NCI-H146 treated with DMSO at 0.1 percent for 48 hours (cell line): ENCODE measurements around the gene LMBR1.
"Not testable (repeated sequence)": the region's sequence is repeated elsewhere in the genome, so short reads cannot be mapped to it uniquely, and the experiment has no call there.

Experiments used
- DNase-seq: peaks from one replicate; lab custom pipeline; 2025; ENCODE audit not compliant: unreplicated experiment; lab: John Stamatoyannopoulos, UW

Gene LMBR1

DNA sequence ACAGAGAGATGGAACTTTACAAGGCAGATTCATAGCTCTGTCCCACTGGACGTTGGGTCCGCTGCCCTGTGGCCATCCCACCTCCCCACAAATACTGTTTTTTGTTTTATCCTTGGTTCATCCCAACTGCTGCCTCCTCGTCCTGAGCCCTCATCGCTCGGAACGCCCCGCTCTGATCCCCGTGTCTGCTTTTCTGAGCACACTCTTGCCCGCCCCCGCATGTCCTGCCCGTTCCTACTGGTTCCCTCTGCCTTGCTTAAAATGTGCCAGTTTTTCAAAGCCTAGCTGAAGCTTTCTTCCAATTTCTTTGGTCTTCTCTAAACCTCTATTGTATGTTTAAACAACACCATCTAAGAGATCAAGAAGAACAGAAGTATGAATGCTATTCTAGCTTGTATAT, 233.0 kb downstream of the LMBR1 start:
- DNase-seq: no peak

DNA sequence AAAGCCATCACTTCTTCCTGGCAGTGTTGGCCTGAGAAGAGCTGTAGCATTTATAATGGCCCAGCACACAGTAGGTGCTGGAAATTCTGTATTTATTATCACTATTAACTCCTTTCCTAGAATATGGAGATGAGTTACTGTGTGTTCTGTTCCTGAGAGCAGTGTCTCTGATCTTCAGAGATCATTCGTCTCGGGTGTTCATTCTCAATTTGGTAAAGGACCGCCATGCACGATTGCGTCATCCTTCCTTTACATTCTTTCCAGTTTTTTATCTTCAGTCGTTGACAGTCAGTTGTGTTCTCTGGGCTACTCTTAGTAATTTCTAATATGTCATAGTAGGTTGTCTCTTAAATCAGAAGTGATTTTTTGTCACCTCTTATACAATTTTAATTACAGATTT, 233.8 kb downstream of the LMBR1 start:
- no peak for DNase-seq

DNA sequence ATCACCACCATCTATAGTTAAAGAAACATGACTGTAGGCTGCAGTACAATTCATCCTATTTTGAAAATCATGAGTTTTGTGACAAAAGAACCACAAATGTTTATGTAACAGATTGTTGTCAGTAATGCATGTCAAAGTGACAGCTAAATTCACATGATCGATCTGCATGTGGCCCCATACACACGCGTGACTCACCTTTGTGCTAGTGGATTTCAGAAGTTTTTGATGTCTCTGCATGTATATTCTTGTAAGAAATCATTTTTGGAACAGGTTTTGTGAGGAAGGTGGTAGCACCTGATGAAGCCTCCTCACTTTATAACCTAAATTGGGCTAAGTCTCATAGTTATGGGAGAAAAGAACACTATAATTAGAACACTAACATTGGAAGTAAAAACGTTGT, 235.3 kb downstream of the LMBR1 start:
- DNase-seq: no peak

DNA sequence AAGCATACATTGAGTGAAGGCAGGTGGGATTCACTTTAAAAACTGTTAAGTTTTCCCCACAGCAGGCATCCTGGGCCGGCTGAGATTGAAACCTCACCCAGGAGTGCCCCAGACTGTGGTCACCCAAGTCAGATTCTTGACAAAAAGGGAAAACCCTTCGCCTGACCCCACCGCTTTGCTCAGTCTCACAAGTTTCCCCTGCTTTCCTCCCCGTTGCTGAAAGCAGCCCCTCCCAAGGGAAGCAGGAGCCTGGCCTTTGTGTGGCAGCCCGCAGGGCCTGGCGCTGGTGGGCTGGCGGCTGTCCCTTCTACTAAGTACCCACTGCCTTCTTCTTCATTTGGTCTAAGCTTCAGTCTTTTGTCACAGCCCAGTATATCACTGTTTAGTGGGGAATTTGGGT, 236.4 kb downstream of the LMBR1 start:
- DNase-seq: no peak

DNA sequence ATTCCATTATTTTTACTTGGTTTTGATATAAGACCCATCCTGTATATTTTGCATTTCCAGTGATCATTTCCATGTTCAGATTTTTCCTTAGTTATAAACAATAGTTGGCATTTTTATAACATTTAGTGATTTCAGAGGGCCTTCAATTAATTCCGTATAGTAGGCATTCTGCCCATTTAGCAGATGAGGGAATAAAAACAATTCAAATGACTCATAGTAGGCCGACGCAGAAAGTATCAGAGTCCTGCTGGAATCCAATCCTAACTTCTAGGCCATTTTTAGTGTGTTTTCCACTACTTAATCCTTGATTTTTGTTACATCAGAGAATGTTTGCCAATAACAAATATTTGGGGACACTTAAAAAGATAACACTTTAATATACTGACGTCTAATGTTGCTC, 237.0 kb downstream of the LMBR1 start:
- DNase-seq: no peak

DNA sequence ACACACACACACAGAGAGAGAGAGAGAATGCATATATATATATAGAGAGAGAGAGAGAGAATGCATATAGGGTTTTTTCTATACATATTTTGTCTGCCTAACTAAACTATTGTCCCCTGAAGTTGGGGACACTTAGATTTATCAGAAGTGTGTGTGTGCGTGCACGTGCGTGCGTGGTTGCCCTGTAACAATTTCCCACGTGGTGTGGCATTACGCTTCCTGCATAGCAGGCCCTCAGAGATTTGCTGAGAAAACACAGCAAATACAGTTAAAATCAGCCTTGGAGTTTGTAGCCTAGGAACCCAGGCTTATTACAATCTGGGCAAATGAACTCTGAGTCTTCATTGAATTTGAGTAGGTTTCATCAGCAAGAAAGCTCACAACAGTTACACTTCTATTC, 237.7 kb downstream of the LMBR1 start:
- DNase-seq: no peak

DNA sequence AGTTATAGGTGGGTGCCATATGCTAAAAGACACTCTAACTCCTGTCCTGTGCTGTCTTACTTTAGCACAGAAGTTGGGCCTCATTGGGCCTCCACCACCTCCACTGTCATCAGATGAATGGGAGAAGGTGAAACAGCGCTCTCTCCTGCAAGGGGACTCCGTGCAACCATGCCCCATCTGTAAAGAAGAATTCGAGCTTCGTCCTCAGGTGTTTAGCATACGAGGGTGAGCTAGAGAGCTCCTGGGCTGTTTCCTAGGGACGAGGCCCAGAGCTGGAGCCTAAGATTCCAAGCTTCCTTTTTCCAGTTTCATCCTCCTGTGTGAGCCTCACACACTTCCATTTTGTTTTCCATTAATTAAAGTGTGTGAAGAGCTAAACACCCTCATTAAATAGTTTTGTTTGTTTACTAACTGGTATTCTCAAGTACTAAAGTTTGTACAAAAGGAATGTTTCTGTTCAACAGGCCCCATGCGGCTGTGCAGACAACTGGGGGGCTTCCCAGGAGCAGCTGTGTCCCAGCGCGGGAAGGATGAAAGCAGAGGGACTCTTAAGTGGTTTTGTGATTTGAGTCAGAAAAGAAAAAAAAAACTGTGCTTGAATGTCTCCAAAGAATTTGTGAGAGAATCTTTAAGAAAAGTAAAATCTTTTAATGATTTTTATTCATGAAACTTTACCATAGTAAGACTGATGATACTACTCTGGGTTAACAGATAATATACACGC, 238.3 kb downstream of the LMBR1 start:
- DNase-seq: no peak

DNA sequence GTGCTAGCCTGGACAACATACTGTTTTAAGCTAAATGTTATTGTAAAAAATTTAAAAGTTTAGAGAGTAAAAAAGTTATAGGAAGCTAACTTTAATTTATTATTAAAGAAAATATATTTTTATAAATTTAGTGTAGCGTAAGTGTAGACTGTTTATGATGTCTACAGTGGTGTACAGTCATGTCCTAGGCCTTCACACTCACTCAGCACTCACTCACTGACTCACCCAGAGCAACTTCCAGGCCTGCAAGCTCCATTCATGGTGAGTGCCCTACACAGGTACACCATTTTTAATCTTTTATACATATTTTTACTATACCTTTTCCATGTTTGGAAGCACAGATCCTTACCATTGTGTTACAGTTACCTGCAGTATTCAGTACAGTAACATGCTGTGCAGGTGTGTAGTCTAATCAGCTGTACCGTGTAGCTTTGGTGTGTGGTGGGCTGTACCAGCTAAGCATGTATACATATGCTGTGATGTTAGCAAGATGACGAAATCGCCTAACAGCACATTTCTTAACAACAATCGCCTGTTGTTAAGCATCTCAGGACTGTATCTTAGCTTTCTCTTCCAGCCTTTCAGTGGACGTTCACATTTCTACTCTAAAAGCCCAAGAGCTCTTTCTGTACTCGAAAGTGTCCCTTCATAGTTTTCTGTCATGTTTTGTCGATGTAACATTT, 240.0 kb downstream of the LMBR1 start:
- DNase-seq: no peak

DNA sequence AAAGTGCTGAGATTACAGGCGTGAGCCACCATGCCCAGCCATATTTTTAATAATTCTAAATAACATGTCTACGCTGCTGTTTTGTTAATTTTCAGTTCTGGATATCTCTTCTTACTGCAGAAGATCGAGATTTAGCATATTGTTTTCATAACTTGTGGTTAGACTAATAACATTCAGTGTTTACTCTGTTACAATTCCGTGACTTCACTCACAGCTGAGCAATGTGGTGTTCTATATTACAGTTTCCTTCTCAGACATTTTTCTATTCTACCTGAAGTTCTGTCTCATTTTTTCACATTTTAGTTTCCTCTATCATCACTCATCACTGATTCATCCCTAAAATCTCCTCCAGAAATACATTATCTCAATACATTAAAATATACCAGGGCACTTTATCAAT, 241.5 kb downstream of the LMBR1 start:
- DNase-seq: no peak

DNA sequence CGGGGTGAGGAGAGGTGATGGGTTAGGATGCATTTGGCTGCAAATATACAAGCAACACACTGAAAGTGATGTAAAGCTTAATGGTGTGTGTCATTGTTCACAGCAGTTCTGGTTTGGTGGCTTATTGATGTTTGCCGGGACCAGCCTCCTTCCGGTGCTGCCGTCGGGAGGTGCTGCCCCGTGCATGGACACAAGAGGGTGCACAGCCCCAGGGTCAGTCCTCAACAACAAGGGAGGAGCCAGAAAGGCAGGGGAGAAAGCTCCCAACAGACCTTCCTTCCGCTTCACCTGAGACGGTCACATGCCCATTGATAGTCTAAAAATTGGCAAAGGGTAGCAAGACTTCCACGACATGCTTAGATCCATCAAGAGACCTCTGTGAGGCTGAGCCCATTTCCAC, 242.9 kb downstream of the LMBR1 start:
- no peak for DNase-seq

DNA sequence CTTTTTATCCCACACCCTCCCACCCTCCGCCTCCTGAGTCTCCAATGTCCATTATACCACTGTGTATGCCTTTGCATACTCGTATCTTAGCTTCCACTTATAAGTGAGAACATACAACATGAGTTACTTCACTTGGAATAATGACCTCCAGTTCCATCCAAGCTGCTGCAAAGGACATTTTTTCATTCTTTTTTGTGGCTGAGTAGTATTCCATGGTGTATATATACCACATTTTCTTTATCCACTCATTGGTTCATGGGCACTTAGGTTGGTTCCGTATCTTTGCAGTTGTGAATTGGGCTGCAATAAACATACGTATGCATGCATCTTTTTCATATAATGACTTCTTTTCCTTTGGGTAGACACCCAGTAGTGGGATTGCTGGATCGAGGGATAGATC, 245.7 kb downstream of the LMBR1 start:
- DNase-seq: not testable (repeated sequence)

DNA sequence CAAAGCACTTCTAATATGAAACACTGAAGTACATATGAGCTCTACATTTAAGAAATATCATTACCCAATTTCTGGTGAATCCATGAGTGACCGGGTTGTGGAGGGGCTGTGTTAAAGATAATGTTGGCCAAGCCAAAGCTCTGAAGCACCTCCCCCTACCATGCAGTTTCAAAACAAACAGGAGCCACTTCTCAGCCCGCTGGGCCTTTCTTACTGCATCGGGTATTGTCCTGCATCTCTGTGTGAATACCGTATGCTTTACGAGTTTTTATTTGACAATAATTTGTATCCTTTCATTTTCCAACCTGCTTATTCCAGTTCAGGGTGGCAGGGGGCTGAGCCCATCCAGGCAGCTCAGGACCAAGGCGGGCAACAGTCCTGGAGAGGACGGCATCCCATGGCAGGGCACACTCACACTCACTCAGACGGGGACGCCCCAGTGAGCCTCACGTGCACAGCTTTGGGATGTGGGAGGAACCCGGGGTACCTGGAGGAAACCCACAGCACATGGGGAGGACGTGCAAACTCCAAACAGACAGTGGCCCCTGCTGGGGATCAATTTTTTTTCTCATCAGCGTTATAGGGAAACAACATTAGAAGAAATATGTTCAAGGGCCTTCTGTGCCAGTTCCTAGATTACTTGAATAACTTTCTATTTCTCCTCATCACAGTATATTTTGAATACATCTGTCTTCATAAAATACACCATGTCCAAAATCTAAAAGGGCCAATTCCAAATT, 250.5 kb downstream of the LMBR1 start:
- DNase-seq: no peak

DNA sequence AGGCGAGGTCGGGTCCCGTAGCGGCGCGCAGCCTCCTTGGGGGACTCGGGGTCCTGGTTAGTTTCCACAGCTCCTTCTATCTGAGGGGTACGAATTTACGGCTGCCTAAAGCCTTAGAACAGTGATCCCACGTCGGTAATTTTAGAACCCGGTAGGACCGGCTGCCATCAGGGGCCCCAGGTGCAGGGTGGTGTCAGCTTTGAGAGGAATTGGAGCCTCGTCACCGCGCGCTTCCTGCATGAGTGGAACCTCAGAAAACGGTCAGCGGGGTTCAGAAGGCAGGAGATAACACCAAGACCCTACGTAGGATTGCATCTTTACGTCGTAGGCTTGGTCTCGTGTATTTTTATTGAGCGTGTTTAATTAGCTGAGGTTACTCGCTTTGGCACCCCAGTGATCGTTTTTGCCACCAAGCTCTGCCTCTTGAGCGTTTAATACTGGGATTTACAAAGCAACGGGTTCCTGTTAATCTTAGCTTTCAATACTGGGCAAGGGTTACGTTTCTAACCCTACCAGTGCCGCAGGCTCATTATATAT, 252.0 kb downstream of the LMBR1 start:
- DNase-seq: peak; percentile 46

DNA sequence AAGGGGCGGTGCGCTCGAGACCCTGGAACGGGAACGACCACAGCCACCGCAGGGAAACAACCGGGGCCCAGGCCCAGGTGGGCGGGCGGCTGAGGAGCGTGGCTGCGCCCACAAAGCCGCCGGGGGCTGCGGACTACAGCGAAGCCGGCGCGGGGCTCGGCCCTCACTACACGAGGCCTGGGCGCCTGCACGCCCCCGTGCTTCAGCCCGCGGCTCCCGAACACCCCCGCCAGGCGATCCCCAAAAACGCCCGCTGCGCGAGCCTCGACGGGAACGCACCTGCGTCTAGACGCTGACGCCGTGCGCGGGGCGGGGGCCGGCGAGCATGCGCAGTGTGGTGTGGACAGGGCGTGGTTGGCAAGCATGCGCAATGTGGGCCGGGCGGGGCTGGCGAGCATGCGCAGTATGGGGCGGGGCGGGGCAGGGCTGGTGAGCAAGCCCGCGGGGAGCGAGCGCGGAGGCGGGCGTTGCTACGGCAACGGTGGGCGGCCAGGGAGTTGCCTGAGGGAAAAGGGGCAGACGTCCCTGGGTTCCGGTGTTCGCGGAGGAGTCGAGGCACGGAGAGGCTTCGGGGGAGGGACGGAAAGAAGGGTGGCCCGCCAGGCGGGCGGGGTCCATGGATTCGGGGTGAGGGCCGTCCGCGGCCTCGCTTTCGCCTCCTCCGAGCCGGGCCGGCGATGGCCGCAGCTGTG, 252.6 kb downstream of the LMBR1 start, which contains the start of gene RNF32:
Gene RNF32 (plus strand): TSS at position 518 of the 692 bp plus-strand sequence. CDS start 3,104 bp downstream, outside the sequence.
- DNase-seq: peak; percentile 69

DNA sequence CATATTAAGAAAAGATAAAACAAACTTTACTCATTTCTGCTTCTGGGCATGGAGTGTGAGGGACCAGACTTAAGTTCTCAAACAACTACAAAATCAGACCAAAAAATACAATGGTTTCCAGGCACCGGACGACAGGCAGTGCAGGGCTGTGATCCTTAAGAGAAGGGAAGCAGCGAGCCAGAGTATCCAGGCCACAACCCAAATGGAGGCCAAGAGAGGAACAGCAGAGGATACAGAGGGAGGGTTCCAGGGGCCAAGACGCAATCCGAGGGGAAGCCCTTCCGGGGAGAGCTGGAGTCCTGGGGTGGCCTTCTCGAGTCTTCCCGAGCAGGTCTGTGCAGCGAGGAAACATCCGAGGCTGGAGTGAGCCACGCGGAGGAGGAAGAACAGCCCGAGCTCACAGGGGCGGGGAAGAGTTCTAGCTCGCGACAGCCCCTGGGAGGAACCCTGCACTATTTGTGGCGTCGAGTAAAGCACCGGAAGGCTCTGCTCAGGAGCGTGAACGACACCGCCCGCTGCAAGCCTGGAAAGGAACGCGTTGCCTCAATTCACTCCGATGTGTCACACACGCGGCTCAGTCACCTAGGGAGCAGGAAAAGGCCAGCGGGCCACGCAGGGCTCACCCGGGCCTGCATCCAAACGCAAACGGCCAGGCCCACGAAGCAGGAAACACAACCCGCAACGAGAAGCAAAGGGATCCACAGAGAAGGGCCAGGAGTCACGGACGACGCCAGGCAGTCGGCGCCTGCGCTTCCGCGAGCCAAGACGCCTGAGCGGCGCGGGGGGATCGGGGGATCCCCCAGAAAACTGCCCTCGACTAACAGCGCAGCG, 253.3 kb downstream of the LMBR1 start:
- DNase-seq: no peak

DNA sequence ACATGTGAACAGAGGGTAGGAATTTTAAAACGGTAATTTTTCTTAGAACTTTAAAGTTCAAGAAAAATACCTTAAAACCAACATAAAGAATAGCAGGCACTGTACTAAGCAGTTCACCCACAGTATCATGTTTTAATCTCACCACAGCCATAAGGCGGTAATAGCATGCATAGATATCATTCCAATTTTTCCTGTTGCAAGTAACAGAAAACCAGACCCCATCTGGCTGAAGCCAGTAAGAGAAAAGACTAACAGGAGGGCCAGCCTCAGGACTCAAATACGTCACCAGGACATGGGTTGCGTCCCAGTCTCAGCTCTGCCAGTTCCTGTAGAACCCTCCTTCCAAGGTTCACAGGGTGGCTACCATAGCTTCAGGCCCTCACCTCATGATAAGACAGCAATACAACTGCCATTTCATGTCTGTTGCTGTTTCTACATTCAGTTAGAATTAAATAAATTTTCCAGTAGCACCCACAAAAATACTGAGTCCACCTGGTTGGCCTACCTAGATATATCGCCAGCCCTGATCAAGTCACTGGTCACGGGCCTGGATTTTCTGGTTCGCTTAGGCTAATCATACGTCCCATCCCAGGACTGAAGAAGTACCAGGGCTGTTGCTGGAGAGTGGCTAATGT, 254.4 kb downstream of the LMBR1 start:
- no peak for DNase-seq

DNA sequence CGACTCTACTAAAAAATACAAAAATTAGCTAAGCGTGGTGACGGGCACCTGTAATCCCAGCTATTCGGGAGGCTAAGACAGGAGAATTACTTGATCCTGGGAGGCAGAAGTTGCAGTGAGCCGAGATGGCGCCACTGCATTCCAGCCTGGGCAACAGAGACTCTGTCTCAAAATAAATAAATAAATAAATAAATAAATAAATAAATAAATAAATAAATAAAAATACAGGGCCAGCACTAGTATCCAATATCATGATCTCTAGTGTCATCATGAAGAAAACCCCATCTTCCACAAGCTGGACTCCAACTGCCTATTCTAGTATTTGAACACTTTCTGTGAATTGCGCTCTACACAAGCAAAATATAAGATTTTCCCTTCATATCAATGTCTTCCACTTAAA, 255.9 kb downstream of the LMBR1 start:
- DNase-seq: not testable (repeated sequence)

DNA sequence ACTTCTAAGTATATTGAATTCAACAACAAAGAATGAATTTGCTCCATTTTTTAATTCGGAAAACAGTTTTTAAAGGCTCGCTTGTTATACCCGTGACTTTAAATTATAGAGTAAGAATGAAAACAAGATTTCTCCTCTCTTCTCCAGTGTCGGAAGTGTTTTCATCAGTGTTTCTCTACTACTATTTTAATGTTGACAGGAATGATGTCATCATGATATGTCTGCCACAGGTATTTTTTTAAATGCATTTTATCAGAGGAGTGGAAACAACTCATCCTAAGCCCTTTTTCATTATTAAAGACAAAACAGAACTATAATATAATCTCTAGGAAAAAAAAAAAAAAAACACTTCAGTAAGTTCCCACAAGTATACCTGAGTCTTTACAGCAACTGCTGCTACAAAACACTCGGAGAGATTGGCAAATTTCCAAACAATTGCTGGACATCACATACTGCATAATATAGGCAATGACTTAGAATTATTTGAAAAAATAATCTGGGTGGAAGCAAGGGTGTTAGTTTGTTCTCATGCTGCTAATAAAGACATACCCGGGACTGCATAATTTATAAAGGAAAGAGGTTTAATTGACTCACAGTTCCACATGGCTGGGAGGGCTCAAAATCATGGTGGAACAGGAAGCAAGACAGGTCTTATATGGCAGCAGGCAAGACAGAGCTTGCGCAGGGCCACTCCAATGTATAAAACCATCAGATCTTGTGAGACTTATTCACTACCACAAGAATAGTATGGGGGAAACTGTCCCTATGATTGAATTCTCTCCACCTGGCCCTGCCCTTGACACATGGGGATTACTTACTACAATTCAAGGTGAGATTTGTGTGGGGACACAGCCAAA, 257.2 kb downstream of the LMBR1 start:
- DNase-seq: no peak

DNA sequence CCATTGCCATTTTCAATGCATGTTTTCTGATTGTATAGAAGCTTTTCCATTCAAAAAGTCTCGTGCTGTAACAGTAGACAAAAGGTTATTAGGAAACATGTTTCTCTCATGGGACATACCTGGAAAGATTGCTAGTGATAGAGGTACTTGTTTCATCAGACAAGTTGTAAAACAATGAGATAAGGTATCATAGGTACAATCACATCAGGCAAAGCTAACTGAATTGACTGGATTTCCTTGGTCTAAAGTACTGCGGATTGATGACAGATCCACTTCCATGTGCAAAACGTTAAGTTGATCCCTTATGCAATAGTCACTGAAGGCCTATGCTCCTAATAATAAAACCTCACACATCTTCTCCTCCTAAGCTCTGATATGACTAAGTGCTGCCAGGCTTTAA, 258.9 kb downstream of the LMBR1 start:
- DNase-seq: no peak
